NCI-H345 treated with DMSO at 0.1 percent for 48 hours (cell line): ENCODE results near the gene CYB561D2.

ENCODE experiments used
- DNase-seq: peaks from one replicate; lab custom pipeline; 2025; ENCODE audit not compliant: unreplicated experiment; lab: John Stamatoyannopoulos, UW

Gene CYB561D2

DNA sequence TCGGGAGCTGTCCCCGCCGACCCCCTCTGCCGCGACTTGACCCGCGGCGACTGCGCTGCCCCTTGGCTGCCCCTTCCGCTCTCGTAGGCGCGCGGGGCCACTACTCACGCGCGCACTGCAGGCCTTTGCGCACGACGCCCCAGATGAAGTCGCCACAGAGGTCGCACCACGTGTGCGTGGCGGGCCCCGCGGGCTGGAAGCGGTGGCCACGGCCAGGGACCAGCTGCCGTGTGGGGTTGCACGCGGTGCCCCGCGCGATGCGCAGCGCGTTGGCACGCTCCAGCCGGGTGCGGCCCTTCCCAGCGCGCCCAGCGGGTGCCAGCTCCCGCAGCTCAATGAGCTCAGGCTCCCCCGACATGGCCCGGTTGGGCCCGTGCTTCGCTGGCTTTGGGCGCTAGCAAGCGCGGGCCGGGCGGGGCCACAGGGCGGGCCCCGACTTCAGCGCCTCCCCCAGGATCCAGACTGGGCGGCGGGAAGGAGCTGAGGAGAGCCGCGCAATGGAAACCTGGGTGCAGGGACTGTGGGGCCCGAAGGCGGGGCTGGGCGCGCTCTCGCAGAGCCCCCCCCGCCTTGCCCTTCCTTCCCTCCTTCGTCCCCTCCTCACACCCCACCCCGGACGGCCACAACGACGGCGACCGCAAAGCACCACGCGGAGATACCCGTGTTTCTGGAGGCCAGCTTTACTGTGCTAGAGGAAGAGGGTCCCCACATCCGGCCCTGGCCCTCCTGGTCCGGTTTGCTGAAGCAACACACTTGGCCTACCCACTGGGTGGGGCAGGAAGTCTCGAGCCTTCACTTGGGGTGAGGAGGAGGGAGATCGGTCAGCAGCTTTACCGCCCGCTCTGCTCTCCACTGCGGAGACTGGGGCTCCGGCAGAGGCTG is 10.0 kb upstream of the CYB561D2 start, which contains the start of gene RASSF1:
TSS of gene RASSF1 (minus strand) at position 389 of the 882 bp plus-strand sequence. CDS start at position 358, 31 bp downstream.
- no peak for DNase-seq

DNA sequence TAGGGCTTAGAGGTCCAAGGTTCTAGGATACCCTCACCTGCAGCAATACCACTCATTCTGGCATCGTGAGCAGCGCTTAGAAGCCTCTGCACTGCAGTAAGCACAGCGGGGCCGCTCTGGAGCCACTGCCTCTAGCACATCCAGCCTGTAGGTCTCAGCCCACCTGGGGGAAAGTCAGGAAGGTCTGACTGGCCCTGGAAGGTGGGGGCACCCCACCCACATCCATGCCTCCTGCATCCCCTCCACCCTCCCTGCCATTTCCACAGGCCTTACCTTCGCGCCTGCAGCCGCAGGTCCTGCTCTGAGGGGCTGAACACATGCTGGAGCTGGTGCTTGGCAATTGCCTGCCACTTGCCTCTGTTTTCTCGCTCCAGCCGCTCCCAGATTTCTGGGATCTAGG is 9.1 kb upstream of the CYB561D2 start:
- no peak for DNase-seq

DNA sequence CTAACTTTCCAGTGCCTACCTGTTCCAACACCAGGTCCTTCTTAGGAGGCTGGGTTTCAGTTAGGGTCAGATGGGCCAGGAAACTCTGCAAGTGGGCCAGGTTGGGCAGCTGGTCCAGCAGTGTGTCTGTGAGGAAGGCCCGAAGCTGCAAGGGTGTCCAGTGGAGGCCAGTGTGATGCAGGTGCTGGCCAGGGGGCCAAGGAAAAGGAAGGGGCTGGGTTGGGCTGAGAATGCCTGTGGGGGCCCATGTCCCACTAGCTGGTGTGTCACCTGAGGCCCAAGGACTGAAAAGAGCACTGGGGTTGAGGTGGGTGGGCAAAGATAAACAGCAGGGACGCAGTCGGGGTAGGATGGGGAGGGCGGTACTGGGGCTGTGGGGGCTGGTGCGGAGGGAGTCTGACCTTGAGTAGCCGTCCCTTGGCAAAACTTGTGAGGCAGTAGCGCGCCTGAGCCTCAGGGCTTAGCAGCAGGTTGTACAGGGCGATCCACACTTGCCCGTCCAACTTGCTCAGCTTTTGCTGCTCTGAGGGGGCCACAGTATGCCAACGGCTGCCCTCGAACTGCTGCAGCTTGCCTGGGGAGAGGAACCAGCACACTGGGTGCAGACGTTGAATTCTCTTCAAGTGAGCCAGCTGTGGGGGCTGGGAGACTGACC is 8.5 kb upstream of the CYB561D2 start:
- DNase-seq: no peak

DNA sequence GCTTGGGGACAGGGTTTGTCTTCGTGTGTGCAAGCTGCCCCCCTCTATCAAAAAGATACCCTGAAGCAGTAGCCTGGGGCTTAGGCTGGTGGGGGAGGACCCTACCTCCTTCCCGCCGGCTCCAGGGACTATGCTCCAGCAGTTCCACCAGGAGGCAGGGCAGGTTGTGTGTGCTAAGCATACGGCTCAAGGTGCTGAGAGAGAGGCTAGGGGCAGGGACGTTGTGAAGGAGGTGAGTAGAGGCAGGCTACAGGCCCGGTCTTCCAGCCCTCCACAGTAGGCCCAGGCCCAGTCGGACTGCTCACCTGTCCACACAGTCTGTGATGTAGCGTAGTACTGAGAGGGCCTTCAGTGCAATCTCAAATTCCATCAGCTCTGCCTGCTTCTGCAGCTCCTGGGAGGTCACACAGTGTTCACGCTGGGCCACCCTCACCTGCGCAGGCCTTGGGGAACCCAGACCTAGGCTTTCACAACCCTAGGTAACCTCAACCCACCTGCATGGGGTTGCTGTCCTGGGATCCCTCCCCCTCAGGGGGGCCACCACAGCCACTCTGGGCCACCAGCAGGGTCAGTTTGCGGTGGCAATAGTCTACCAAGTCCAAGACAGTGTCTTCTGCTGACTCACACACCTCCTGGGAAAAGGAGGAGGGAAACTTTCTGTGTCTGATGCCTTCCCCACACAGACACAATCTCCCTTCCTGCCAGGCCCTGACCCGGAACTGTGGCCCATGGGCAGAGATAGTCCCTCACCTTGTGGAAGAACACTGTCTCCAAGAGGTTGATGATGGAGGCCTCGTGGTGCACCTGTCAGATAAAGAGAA is 7.6 kb upstream of the CYB561D2 start:
- DNase-seq: no peak

DNA sequence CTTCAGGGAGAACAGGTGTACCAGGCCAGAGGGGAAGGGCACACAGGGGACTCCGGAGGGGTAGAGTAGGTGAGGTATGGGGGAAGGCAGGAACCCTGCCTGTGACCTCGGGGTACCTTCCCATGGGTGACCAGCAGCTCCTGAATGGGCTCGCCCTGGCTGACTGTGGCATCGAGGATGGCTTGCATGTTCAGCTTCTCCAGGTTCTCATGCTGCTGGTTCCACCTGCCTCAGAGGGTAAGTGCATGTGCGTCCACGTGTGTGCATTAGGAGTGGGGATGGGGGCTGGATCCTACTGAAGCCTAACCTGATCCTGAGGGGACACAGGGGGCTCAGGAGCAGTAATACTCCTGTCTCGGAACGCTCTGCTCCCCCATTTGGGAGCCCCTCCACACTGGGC is 5.7 kb upstream of the CYB561D2 start:
- DNase-seq: no peak

DNA sequence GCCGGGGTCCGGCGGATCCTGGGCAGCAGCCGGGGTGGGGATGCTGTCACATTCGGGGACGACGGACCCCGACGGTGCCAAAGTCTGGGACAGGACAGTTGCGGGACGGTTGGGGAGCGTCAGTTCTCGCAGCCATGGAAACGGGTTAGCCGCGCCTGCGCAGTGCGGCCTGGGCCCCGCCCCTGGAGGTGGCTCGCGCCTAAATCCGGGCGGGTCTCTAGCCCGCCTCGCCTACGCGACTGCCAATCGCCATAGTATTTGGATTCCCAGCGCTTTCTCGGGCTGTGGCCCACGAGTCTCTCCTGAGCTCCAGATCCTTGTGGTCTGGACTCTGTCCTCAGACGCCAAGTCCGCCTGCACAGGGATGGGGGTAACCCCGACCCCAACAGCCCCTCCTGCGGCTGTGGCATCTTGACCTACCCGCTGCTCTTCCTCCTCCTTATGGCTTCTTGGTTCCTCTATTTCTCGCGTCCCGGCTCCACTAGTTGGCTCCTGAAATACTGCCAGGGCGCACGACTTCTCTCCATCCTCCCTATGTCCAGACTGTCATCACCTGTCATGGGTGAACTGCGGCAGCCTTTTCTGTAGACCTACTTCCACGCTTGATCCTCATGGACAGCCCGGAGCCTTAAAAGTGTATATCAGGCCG is 5.0 kb upstream of the CYB561D2 start, which contains the start of gene ZMYND10:
TSS of gene ZMYND10 (minus strand) at position 147 of the 649 bp plus-strand sequence. CDS start 153 bp downstream, outside the sequence.
- DNase-seq: peak; percentile 37

DNA sequence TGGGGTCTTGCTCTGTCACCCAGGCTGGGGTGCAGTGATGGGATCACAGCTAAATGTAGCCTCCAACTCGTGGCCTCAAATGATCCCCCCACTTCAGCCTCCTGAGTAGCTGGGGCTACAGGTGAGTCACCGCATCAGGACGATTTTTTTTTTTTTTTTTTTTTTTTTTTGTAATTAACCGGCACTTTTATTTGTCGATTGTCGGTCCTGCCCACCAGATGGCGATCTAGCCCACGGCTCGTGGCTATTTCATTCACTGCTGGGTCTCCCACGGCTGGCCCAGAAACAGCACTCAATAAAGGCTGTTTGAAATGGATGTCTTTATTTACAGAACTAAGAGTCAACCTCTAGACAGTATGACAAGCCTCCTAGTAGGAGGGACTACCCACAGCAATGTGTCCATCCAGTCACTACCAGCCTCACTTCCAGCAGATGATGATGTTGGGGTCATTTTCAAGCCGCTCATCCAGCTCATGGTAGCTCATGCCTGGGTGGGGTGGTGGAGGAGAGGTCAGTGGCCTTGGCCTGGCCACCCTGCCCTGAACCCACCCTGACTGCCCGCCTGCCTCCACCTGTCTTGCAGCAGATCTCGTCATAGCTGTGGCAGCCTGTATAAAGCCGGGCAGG is 3.4 kb upstream of the CYB561D2 start:
- DNase-seq: peak; percentile 21

DNA sequence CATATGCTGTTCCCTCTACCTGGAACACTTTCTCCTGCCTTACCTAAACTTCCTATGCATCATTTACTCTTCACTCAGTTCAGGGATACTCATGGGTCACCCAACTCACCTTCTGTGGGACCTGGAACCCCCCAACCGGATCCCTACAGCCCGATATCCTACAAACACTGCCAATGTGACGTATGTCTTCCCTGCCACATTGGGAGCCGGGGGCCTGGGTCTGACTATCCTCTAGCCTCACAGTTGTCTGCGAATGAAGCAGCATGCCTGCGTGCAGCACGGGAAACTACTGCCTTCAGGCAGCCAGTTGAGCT is 492 bp upstream of the CYB561D2 start:
- no peak for DNase-seq

DNA sequence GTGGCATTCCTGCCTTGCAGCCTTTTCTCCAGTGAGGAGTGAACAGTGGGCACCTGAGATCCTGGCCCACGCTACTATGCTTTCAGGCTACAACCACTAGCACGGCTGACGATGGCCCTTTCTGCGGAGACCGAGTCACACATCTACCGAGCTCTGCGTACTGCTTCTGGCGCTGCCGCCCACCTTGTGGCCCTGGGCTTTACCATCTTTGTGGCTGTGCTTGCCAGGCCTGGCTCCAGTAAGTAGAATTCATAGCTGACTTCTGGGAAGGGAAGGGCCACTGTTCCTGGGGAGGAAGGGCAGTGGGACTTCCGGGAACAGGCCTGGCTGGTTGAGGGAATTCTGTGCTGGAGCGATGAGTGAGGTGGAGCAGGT is 648 bp downstream of the CYB561D2 start:
- no peak for DNase-seq

DNA sequence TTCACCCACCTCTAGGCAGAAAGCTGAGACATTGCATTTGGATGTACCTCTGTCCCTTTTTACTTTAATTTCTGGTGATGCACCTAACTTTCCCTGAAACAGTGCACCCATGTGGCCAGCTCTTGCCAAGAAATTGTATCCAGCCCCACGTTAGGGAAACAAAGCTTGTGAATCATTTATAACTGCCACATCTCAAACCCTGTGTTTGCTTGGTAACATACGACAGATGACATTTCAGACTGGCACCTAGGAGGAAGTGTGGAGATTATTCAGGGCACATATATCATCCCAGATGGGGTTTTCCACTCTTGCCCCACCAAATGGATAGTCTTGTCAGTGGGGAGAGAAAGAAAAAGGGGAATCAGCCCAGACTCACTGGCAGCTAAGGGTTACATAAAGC is 2.1 kb downstream of the CYB561D2 start:
- no peak for DNase-seq

DNA sequence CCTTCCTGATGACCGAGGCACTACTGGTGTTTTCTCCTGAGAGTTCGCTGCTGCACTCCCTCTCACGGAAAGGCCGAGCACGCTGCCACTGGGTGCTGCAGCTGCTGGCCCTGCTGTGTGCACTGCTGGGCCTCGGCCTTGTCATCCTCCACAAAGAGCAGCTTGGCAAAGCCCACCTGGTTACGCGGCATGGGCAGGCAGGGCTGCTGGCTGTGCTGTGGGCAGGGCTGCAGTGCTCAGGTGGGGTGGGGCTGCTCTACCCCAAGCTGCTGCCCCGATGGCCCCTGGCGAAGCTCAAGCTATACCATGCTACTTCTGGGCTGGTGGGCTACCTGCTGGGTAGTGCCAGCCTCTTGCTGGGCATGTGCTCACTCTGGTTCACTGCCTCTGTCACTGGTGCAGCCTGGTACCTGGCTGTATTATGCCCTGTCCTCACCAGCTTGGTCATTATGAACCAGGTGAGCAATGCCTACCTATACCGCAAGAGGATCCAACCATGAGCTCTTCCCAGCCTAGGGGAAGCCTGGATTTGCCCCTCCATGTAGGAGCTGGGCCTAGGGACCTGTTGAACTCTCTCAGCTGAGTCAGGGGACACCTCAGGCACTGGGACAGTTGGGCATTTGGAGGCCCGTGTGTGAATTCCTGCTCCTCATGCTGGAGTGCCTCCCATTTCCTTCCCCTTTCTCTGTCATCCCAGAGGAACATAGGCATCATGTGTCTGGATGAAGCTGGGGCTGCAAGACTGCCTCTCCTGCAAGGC is 2.8 kb downstream of the CYB561D2 start:
- DNase-seq: no peak

DNA sequence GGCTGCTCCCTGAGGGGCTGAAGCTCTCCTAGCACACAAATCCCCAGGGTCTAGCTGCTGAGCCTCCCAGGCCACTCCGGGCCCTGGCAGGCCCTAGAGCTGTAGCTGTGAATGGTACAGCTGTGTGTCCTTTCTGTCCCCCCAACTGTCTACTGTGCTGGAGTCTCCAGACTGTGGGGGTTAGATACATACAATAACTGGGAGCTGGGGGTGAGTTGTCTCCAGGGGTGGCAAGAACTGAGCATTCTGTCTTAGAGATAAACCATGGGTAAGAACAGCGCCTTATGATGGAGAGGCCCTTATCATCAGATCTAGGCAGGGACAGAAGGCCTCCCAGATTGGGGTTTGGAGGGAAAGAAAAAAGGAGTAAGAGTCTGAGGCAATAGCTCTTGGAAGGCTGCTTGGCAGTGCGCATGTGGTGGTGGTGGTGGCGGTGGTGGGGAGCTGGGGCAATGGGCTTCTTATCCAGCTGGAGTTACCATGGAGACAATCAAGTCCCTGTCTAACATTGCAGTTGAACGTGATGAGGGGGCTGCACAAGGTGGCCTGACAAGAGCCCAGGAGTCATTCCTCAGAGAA is 3.6 kb downstream of the CYB561D2 start:
- no peak for DNase-seq

DNA sequence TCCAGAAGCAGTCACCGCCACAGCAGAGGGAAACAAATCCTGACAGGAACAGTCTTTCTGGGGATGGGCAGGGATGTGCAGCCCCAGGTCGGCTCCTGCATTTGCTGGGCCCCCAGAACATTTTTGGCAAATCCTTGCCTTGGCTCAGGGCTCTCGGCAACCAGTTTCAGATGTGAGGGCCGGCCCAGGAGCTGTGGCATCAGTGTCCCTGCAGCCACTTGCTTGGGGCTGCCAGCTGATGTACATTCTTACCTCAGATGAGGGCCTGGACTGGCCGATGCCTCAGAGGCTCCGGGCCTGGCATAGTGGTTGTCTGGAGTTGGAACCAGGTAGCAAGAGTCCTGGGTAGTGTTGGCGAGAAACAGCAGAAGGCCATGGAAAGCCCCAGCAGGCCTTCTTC is 4.2 kb downstream of the CYB561D2 start:
- DNase-seq: no peak

DNA sequence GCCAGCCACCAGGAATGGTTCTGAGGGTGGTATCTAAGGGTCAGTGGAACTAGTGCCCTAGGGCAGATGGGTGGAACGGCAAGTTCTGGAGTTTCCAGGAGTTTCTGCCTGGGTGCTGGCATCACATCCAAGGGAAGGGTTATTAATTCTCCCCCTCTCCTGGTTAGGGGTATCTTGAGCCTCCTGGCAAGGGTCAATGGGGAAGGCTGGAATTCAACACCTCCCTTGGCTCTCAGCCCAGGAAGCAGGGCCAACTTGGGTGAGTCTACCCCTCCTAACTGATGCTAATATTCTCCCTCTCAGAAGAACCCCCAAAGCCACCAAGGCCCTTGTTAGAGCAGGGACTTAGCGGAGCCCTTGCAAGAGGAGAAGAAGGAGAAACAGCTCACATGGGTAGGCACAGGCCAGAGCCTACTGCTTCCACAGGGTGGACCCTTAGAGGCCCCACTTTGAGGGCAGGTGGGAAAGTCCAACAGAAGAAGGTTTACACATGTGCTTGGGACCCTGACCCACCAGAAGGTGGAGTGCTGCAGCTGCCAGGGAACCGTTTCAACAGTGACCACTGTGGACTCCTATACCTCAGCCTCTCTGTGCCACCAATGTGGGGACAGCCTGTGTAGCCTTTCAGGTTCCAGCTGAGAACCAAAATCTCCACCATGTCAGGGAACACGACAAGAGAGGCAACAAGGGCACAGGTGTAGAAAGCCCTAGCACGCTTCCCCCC is 5.3 kb downstream of the CYB561D2 start:
- DNase-seq: no peak

DNA sequence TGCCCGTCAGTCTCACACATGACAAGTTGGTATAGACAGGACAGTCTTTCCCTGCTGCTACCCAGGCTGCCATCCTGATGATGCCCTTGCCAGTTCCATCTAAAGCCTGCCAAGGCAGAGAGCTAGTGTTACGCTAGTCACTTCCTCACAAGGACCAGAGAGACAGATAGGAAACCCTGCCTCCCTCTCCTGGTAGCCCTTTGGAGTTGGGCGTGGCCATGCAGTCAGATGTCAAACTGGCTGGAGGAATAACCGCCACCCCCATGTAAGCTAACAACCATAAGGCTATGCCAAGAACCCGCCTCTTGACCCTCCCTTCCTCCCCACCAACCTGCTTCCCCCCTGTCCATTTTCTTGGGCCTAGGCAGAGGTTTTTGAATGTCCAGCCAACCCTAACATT is 5.9 kb downstream of the CYB561D2 start:
- DNase-seq: no peak

DNA sequence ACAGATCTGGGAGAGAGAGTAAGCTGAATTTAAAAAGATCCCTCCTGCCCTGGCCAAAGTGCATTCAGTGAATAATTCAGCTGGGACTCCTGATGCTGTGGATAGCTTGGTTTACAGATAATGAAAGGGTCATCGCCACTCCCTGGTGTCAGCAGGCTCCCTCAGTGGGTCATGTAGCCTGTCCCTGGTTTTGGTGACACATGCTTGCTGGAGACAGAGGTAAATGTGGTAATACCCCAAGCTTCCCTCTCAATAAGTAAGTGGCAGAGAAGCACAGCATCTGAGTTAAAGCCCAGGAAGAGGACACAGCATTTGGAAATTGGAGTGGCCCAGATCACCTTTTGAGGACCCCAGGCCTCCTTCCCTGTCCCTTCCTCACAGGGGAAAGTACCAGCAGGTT is 6.8 kb downstream of the CYB561D2 start:
- no peak for DNase-seq

DNA sequence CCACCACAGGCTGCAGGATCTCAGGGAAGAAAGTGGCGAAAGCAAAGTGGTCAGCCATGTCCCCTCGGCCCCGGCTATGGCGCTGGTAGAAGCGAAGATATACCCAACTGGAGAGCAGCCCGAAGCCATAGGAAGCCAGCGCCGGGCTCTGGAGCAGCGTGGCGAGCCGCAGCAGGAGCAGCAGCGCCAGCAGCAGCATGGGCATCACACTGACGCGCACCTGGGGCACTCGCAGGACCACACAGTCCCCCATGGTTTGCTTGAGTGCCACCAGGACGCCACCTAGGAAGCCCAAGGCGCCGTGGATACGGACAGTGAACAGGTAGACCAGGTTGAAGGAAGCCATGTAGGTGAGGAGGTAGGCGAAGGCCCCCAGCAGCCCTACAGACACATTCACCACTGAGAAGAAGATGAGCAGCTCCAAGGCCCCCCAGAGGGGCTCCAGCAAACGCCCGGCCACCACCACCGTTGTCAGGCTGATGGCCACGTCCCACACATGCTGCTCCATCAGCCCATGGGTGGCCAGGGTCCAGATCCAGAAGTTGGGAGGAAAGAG is 7.8 kb downstream of the CYB561D2 start:
- no peak for DNase-seq

DNA sequence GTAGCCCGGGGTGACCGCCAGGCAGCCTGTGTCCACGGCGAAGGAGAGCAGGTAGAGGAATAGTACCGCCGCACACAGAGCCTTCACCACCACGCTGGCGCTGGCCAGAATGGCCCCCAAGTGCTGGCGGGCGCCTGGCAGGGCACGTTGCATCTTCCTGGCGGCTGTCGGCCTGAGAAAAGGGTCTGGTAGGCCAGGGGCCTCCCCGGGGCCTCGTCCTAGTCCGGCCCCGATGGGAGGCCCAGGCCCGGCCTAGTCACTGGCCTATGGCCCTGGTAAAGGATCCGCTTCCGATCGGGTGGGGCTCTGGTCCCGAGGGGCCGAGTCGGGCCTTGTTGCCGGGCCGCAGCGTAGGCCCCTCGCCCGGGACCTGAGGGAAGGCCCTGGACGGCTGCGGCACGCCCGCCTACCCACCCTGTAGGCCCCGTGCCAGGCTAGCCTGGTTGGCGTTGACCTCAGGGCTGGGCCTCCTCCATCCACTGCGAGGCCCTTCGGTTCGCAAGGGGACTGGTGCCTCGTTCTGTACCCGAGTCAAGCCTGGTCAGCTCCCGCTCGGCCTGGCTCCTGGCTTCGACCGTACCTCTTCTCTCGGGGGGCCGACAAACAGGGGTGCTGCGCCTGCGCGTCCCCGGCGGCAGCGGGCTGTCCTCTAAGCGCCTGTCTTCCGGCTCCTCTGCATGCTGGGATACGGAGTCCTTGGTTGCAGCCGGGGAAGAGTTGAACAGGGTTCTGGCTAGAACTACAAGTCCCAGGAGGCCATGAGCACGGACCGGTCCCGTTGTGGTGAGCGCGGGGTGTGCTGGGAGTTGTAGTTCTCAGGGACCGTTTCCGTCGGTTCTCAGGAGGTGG is 8.5 kb downstream of the CYB561D2 start, which contains the start of gene TMEM115:
TSS of gene TMEM115 (minus strand) at position 611 of the 849 bp plus-strand sequence. CDS start at position 153, 458 bp downstream.
- peak; percentile 85 for DNase-seq
